Stimulated activated CD4-positive, alpha-beta T cell treated with anti-CD3 and anti-CD28 coated beads, TNF-alpha, amount 100 ng/mL, for 4 hours (primary cell): ENCODE data around the gene KCNK1.
"Not testable (repeated sequence)": the region's sequence is repeated elsewhere in the genome, so short reads cannot be mapped to it uniquely, and the experiment has no call there.

ENCODE experiments used
- DNase-seq, 3 experiments: peaks; one replicate each; pipeline ENCODE4 v3.0.0-alpha.2; 2020; ENCODE audit warnings: low read depth in 3 of 3

KCNK1 gene

GRCh38 chr1:233667741-233668140 is 53.8 kb downstream of the KCNK1 start:
- no peak for DNase-seq

GRCh38 chr1:233668146-233668724 is 54.3 kb downstream of the KCNK1 start:
- no peak for DNase-seq

DNA sequence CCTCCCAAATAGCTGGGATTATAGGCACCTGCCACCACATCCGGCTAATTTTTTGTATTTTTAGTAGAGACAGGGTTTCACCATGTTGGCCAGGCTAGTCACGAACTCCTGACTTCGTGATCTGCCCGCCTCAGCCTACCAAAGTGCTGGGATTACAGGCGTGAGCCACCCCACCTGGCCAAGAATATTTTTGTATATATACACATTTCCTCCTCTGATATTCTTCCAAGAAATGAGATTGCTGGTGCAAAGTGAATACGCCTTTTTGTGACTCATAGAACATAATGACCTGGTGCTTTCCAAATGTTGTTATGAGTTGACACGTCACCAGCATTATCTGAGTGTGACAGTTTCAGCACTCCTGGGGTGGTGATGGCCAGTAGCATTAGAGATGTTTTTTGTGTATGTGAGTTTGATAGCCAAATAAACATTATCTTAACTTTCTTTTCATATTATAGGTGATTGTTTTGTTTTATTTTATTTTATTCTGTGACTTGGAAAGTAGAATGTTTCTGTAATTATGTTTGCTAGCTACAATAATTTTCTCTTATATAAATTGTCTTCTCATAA is 54.9 kb downstream of the KCNK1 start:
- DNase-seq = no peak

- not testable (repeated sequence) for DNase-seq
Measured at GRCh38 chr1:233670363-233670762, 56.5 kb downstream of the KCNK1 start.

GRCh38 chr1:233671286-233671685 is 57.4 kb downstream of the KCNK1 start:
- no peak for DNase-seq

- DNase-seq = no peak
Measured at GRCh38 chr1:233672732-233673131, 58.8 kb downstream of the KCNK1 start.

- DNase-seq = no peak
Measured at GRCh38 chr1:233673261-233673946, 59.5 kb downstream of the KCNK1 start.

DNA sequence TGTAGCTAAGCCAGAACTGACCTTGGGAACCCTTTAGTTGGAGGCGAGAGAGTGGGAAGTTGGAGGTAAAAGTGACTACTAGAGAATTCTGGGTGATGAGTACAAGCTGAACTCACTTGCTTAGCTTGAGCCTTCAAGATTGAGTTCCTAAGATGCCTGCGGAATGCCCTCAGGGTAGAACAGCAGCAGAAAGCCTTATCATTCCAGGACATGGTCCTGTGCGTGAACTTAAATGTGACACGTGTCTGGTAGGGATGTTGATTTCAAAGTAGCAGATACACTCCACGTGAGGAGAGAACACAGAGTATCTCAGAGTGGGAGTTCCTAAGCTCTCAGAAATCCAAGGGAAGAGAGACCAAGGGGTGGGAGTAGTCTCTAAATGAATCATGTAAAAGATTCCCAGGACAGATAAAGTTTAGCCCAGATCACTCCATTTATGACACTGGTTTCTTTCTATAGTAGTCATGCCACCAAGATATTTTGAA is 60.1 kb downstream of the KCNK1 start:
- no peak for DNase-seq

DNA sequence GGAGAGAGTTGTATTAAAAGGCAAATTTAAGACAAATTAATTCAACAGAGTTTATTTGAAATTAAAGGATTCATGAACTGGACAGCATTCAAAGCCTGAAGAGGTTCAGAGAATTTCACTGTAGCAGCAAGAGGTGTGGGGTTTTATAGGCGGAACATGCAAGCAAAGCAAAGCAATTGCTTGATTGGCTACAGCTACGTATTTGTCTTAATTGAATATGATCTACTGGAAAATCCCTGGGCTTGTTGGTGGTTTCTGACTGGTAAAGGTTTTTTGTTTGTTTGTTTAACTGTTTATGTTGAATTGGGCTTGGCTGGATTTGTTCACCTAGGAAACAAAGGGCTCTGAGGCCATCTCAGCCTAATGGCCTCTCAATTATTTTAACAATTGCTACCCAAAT is 61.5 kb downstream of the KCNK1 start:
- DNase-seq = no peak

GRCh38 chr1:233675893-233676292 is 62.0 kb downstream of the KCNK1 start:
- DNase-seq = no peak

- DNase-seq = no peak
Measured at GRCh38 chr1:233677690-233678354, 63.9 kb downstream of the KCNK1 start.

- DNase-seq = no peak
Measured at GRCh38 chr1:233679030-233679429, 65.1 kb downstream of the KCNK1 start.

- no peak for DNase-seq
Measured at GRCh38 chr1:233679591-233680373, 65.9 kb downstream of the KCNK1 start.

DNA sequence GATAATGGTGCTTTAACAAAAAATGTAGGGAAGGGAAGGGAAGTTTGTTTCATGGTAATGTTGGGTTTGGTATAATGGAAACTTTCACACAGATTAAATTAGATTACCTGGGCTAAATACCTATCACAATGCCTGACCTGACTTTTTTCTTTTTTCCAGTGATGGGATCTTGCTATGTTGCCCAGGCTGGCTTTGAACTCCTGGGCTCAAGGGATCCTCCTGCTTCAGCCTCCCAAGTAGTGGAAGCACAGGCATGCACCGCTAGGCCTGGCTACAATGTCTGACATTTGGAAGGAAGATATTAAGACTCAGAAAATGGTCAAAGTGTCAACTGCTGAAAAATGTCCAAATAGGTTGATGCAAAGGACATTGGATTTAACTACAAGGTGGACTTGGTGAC is 67.4 kb downstream of the KCNK1 start:
- DNase-seq = no peak

- DNase-seq = not testable (repeated sequence)
Measured at GRCh38 chr1:233686653-233687052, 72.7 kb downstream of the KCNK1 start.

GRCh38 chr1:233689017-233689747 is 75.3 kb downstream of the KCNK1 start:
- no peak for DNase-seq

DNA sequence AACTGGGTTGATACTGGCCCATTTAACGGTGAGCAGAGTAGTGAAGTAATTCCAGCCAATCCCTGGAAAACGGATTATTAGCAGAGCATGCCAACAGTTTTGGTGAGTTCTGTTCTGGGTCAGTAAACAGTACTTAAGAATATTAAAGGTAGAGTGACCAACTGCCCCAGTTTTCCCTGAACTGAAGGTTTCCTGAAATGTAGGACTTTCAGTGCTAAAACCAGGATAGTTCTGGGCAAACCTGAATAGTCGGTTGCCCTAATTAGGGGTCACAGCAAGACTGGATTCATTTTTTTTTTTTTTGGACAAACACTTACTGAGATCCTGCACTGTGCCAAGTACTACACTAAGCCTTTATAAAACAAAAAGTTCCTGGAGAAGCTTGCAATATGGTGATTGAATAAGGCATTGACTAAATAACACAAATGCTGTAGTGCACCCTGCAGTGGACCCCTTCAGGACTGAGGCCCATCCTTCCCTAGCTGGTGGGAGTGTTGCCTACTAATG is 75.9 kb downstream of the KCNK1 start:
- DNase-seq = no peak

DNA sequence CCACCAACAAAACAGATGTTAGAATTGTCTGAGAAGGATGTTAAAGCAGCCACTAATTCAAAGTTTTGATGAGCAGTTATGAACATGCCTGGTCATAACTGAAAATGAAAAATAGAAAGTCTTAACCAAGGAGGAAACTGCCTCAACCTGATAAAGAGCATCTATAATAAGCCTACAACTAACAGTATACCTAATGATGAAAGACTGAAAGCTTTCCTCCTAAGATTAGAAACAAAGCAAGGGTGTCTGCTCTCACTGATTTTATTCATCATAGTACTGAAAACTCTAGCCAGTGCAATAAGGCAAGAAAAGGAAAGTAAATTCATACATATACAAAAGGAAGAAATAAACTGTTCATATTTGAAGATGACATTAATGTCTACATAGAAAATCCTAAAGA is 82.0 kb downstream of the KCNK1 start:
- no peak for DNase-seq

GRCh38 chr1:233700338-233700737 is 86.4 kb downstream of the KCNK1 start:
- no peak for DNase-seq

DNA sequence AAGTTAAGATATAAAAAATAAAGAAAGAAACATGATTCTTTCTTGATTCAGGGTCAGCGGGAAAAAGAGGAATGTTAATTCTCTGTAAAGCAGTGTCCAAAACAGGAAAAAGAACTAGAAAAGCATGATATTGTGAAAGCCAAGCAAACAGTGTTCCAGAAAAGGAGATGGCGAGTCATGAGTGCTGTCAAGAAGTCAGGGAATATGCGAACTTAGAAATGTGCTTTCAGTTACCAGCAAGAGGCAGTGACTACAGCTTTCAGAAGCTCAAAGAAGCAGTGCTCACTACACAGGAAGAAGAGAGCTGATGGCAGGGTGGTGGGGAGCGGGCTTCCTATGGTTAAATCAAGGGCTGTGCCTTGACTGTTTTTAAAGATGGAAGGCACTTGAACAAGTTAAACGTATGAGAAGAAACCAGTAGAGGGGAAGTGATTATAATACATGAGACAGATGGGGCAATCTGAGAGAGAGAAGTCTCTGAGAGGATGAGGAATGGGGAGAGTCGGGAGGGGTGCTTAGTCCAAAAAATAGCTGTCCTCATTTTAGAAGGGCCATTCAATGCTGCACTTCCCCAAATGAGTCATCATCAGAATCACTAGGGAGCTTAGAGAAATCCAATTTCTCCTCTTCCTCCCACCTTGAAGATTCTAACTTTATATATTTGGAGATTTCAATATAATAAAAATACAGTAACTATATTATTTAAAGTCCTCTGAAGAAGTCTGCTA is 90.4 kb downstream of the KCNK1 start:
- DNase-seq = no peak
